GM15510 (cell line): ENCODE data around the gene FBH1.

ENCODE experiments used
- POLR2A ChIP-seq: IDR thresholded peaks from 3 replicates; pipeline ENCODE4 v1.6.1; 2011; ENCODE audit warnings: borderline replicate concordance; ENCODE audit not compliant: insufficient read length; ENCODE audit errors: extremely low read depth

Gene FBH1

DNA sequence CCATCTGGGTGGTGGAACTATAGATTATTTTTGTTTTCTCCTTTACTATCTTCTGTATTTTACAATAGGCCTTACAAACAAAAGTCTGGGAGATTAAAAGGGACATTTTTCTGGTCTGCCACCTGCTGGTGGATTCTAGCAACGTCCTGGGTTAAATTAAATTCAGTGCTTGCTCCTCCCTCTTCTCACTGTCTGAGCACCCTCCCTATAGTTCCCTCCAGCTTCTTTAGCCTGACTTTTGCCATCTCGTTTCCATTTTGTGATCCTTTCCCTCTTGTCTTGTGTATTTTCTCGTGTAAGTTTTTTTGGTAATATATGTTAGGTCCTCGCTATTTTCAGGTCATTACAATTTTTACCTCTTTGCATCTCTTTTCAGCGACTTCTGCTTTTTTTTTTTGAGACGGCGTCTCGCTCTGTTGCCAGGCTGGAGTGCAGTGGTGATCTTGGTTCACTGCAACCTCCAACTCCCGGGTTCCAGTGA lies 16.5 kb upstream of the FBH1 start:
- TF ChIP-seq POLR2A = no peak

DNA sequence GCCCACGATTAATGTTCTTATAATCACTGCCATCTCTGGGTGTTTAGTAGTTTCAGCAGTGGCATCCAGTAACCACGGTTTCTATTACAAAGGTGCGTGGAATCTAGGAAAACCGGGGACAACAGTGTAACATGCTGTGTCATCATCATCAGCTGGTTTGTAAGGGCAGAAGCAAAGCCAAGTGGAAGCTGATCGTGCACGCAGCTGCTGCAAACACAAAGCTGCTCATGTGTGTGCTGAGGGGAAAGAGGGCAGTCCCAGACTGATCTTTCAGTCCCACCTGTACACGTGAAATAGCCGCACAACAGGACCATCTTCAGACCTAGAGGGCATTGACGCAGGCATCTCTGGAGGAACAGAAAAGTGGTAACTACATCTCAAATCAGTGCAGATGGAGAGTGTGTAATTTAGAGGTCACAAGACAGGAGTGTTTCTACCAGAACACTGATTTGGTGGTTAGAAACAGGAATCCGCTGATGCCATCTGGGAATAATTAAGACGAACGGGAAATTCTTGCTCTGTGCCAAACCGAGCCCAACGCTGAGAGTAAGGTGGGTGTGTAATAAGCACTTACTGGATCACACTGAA lies 13.8 kb upstream of the FBH1 start:
- no peak for TF ChIP-seq POLR2A

DNA sequence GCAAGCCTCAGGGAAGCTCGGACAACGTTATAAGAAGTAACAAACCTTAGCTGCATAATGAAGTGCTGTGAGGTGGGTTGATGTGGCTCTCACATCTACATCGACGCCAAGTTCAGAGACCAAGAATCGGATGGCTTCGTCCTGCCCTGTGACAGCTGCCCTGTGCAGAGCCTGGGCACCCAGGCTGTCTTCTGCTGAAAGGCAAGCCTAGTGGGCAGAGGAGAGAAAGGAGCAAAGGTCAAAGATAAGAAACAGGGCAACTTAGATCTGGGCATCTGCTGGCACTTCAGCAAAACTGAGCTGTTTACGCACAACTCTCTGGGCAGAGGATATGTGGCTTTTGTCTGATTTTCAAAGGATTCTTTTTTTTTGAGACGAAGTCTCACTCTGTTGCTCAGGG lies 7.1 kb upstream of the FBH1 start:
- no peak for TF ChIP-seq POLR2A

DNA sequence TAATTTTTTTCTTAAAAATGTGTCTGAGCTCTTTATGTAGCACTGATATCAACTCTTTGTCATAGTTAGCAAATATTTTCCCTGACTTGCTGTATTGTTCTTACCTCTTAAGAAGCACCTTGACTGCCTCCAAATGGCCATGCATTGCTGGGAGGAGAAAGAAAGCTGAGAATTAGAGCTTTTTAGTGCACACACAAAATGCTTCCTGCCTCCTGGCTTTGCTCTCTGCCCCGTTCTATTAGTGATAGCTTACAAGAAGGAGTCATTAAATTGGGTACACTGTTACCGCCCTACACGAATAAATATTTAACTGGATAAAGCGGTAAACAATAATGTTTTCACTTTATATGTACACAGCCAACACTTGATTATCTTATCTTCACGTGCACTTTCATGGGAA lies 4.4 kb upstream of the FBH1 start:
- no peak for TF ChIP-seq POLR2A

DNA sequence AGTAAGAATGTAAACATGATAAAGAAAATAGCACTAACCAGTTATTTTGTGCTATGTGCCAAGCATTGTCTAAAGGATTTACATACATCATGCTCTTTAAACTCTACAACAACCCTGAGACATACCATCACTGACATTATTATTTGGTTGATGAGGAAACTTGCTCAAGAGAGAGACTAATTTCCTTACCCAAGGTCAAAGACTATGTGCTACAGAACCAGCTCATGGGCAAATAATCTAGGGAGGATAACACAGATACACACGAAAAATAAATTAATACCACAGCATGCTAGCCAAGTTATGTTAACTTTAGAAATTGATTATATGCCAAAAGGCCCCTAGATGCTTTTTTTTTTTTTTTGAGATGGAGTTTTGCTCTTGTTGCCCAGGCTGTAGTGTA lies 3.0 kb upstream of the FBH1 start:
- no peak for TF ChIP-seq POLR2A

DNA sequence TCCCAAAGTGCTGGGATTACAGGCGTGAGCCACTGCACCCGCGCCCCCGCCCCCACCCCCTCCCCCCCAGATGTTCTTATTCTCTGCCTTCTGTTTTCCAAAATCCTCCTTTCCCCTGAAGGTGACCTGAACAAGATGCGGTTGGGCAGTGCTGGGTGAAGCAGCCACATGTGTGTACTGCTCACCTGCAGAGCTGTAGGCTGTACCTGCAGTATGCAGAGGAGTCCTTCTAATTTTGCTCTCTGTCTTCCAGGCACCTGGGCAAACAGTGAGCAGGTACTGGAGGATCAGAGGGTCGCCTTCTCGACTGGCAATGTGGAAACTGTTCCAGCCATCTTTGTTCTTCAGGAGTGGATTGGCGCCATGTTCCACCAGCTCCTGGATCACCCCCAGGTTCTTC lies 2.4 kb upstream of the FBH1 start:
- TF ChIP-seq POLR2A = no peak

DNA sequence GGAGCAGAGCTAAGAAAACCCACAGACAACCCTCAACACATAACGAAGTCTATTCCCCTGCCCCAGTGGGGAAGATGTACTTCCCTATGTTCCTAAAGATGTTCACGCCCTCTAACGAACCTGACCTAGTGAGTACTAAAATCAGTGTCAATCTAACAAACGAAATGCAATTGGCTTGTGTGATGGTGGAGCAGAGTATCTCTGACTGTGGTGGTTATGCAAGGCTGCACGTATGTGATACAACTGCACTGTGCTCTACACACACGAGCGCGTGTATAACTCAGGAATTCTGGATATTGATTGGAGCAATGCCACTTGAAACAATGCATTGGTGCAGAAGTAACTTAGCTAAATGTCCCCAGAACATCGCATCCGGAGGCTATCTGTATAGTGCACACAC lies 1.7 kb upstream of the FBH1 start:
- TF ChIP-seq POLR2A = no peak

DNA sequence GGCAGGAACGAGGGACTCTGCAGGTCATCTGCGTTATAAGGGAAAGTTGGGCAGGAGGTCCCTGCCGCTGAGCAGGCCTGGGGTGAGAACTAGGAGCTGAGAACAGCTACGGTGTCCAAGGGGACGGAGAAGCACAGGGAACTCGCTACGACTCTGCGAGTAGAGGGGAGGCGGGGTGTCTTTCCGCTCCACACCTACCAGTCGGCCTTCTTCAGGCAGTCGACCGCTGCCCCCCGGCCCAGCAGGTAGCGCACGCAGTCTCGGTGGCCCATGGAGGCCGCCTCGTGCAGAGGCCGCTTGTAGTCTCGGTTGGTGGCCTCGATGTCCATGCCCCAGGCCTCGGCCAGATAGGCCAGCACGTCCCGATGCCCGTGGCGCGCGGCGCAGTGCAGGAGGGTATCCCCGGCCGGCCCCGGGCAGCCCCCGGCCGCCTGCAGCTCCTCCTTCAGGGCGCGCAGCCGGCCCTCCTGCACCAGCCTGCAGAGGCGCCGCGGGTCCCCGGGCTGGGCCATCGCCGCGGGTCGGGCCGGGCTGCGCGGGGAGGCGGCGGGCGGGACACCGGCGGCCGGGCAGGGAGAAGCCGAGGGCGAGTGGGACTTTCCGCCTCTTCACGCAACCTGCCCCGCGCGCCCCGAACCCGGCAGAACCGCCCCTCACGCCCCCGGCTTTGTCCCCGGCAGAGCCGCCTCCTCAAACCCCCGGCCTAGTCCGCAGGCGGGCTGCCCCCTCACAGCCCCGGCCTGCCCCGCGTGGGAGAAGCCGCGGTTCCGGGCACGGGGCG lies 1.0 kb upstream of the FBH1 start:
- no peak for TF ChIP-seq POLR2A

DNA sequence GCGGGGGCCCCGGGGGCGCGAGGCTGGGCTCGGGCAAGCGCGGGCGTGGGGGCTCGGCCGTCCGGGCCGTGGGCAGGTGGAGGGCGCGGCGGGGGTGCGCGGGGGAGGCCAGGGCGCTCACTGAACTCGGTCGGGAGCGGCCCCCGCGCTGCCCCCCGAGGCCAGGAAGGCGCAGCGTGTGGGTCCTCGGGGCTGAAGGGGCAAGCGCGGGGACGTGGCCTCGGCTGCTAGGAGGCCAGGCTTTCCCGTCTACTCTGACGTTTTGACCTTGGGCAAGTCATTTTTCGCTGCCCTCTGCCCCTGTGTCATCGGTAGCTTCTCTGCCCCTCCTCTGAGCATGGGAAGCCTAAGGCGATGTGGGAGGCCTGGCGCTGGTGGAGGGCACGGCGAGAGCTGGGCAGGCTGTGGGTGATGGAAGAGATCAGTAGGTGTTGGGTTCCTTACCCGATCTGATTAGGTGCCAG lies 441 bp downstream of the FBH1 start:
- no peak for TF ChIP-seq POLR2A

DNA sequence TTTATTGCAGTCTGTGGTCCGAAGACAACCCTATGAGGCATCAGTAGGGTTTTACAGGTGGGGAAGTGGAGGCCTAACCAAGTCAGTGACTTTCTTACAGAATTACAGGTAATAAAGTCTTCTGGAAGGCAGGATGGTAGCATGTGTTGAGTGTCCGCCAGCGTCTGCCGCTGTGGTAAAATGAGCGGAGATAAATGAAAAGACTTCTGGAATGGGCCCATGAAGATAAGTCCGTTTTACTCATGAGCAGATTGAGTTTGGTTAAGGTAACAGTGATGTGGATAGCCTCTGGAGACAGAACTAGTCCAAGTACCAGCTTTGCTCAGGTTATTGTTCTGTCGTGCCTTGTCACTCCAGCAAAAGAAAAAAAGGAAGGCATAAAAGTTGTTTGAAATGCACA lies 966 bp downstream of the FBH1 start:
- TF ChIP-seq POLR2A = no peak

DNA sequence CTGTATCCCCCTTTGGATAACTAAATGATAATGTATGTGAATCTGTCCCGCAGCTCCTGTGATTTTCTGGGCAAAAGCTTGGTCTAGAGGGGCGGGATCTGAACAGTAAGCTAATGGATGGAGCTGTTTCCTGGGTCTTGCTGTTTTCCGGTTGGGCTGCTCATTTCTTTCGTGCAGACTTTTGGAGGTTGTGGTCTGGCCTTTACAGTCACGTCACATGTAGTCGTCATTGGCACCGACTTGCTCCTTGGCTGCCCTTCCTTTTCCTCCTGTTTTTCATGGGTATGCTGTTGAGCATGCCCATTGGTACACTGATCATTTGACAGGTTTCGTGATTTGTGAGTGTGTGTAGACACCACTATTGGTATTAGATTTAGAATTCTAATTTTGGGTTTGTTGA lies 2.0 kb downstream of the FBH1 start:
- TF ChIP-seq POLR2A = no peak

DNA sequence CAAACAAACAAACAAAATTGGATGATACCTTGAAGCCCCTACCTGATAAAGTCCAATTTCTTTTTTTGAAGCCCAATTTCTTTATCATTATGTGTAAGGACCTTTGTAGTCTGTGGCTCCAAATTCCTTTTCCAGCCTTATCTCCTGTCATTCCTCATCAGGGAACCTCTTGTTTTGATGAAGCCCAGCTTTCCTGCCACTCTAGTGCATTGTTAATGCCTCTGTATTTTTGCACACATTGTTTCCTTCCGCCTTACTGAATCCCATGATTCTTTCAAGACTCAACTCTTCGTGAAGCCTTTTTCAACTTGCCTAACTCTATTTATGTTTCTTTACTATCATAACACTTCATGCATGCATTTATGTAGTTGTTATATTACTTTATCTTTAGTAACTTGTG lies 3.3 kb downstream of the FBH1 start:
- TF ChIP-seq POLR2A = no peak

DNA sequence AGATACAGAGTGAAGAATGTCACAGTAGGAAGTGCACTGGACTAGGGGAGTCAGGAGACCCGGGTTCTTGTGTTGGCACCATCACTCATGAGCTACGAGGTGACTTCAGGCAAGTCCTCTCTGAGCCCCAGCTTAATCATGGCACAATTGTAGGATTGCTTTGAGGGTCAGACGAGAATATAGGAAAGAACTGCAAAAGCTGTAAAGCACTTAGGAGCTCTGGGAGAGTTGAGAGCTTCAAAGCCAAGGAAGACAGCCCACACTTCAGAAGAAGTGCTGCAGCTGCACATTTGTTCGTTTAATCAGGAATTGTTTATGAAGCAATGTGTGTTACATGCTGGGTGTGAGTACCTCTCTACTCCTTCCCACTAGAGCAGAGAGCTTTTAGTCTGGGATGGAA lies 4.4 kb downstream of the FBH1 start:
- no peak for TF ChIP-seq POLR2A

DNA sequence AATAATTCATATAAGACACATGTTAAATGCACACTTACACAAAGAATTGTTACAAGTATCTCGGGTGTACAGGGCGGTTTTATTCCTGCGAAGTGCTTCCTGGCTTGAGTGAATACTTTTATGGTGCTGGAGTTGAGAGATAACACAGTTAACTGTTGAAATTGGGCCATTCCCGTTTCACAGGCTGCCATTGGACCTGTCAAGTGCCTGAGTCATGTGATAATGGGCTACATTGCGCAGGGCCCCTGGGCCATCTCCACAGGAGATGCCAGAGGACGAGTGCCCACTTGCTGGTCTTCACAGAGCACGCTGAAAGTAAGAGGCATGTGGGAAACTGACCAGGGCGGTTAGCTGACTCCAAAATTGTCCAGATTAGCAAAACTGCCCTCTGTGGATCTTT lies 4.8 kb downstream of the FBH1 start:
- TF ChIP-seq POLR2A = no peak

DNA sequence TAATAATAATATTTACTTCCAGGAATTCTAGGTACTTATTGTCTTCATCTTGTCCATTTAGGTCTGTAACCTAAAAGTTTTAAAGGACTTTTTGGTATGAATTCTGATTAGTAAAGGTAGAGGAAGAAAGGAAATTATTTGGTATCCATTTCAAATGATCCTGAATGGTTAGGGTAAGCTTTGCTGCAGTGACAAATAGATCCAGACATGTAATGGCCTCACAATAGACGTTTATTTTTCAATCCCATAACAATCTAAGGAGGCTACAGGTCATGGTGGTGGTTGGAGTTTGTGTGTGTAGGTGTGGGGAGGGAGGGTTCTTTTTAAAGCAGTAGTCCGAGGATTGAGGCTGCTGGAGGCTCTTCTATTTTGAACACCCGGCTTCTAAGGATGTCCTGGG lies 5.3 kb downstream of the FBH1 start:
- no peak for TF ChIP-seq POLR2A

DNA sequence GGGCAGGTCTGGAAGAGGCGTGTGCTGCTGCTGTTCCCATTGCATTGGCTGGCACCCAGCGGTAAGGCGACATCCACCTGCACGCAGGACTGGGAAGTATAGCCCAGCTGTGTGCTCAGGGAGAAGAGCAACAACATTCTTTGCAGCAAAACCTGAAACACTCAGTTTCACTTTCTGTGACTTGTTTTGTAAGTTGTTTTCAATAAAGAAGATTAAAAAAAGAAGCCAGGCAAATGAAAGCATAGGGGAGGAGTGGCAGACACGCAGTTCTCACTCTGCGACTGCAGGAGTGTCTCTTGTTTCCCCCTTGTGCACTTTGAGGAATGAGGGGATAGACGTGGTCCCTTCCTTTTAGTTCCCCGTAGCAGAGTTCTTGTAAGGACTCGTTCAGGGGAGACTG lies 5.8 kb downstream of the FBH1 start:
- no peak for TF ChIP-seq POLR2A
